NOMO-1 (cell line): Measurements from ENCODE around the gene RNF149.
A peak's percentile ranks its signal among the peaks of the same experiment; 100 is the strongest.
"Not testable (repeated sequence)": the region's sequence is repeated elsewhere in the genome, so short reads cannot be mapped to it uniquely, and the experiment has no call there.

Source experiments
- DNase-seq, 2 experiments: peaks; one replicate each; lab custom pipeline; 2025; ENCODE audit not compliant: unreplicated experiment in 2 of 2; lab: John Stamatoyannopoulos, UW

Gene RNF149

GRCh38 chr2:101308432-101309210 lies at the start of gene RNF149:
Gene RNF149 (minus strand): TSS chr2:101308701. CDS start chr2:101308588, 113 bp downstream.
- DNase-seq = peak; percentile 99

- DNase-seq = no peak
Observed at GRCh38 chr2:101357376-101357775, 48.9 kb upstream of the RNF149 start.

- DNase-seq = no peak
Observed at GRCh38 chr2:101356521-101356920, 48.0 kb upstream of the RNF149 start.

- DNase-seq = no peak
Observed at GRCh38 chr2:101356055-101356454, 47.6 kb upstream of the RNF149 start.

- DNase-seq = no peak
Observed at GRCh38 chr2:101355401-101356054, 47.0 kb upstream of the RNF149 start.

GRCh38 chr2:101354420-101355311 lies 46.2 kb upstream of the RNF149 start:
- DNase-seq = no peak

GRCh38 chr2:101352631-101353030 lies 44.1 kb upstream of the RNF149 start:
- DNase-seq = not testable (repeated sequence)

GRCh38 chr2:101351207-101351606 lies 42.7 kb upstream of the RNF149 start:
- no peak for DNase-seq

GRCh38 chr2:101349893-101350662 lies 41.6 kb upstream of the RNF149 start:
- no peak for DNase-seq

- peak in 1 of 2 experiments; percentile 45 for DNase-seq
Observed at GRCh38 chr2:101348883-101349282, 40.4 kb upstream of the RNF149 start.

GRCh38 chr2:101346909-101347308 lies 38.4 kb upstream of the RNF149 start:
- no peak for DNase-seq

- DNase-seq = no peak
Observed at GRCh38 chr2:101344137-101344536, 35.6 kb upstream of the RNF149 start.

GRCh38 chr2:101342625-101343008 lies 34.1 kb upstream of the RNF149 start:
- DNase-seq = no peak

- peak; percentile 24 to 54 for DNase-seq
Observed at GRCh38 chr2:101341901-101342624, 33.6 kb upstream of the RNF149 start.

GRCh38 chr2:101341421-101341820 lies 32.9 kb upstream of the RNF149 start:
- DNase-seq = no peak

- DNase-seq = peak in 1 of 2 experiments; percentile 12
Observed at GRCh38 chr2:101340141-101340551, 31.6 kb upstream of the RNF149 start.

- DNase-seq = no peak
Observed at GRCh38 chr2:101339266-101339880, 30.9 kb upstream of the RNF149 start.

GRCh38 chr2:101337877-101338276 lies 29.4 kb upstream of the RNF149 start:
- no peak for DNase-seq
